K562 (cell line): Measurements from ENCODE around the gene GART. TPM values are rescaled to one million over a fixed set of nuclear protein-coding genes. Genes with fewer than 3 reads are reported as not detected.
A peak's percentile ranks its signal among the peaks of the same experiment; 100 is the strongest.

Experiments used
- ERF ChIP-seq: fragments of 450-650 bp; formaldehyde crosslinking; IDR thresholded peaks from 2 replicates; pipeline ENCODE4 v1.4.0; 2020; ENCODE audit warnings: mild to moderate bottlenecking, mixed read lengths
- ETV1 ChIP-seq: fragments of 450-650 bp; conservative IDR thresholded peaks from 2 replicates; pipeline ENCODE4 v1.6.1; 2016; ENCODE audit warnings: missing genetic modification characterization, control low read depth, low read depth, missing compliant biosample characterization
- GABPA ChIP-seq: fragments of 200-800 bp; sonication (Bioruptor generic); conservative IDR thresholded peaks from 2 replicates; pipeline ENCODE4 v1.6.1; 2016; ENCODE audit warnings: low read depth, missing genetic modification characterization, missing compliant biosample characterization
- HDAC3 ChIP-seq: fragments of 450-650 bp; IDR thresholded peaks from 2 replicates; pipeline ENCODE4 v1.6.1; 2018; ENCODE audit warnings: borderline replicate concordance, mild to moderate bottlenecking, moderate library complexity; ENCODE audit not compliant: partially characterized antibody
- KDM1A ChIP-seq, 2 experiments: fragments of 450-650 bp; IDR thresholded peaks; 2 replicates each; pipeline ENCODE4 v1.6.1; 2016; ENCODE audit warnings: mild to moderate bottlenecking in 2 of 2
- MCM3 ChIP-seq: fragments of 450-650 bp; IDR thresholded peaks from 2 replicates; pipeline ENCODE4 v1.6.1; 2016
- SMARCE1 ChIP-seq: fragments of 450-650 bp; IDR thresholded peaks from 2 replicates; pipeline ENCODE4 v1.7.1; 2016; ENCODE audit warnings: mild to moderate bottlenecking
- TBL1XR1 ChIP-seq, 2 experiments: IDR thresholded peaks; 2 replicates each; pipeline ENCODE4 v1.6.1; 2012; ENCODE audit warnings: improper control_type of control experiment in 2 of 2, low read length in 2 of 2, mild to moderate bottlenecking in 1 of 2
- TFAM ChIP-seq: fragments of 250-450 bp; sonication (Bioruptor Pico); conservative IDR thresholded peaks from 2 replicates; pipeline ENCODE4 v1.5.0; 2021; ENCODE audit warnings: mild to moderate bottlenecking, moderate library complexity
- TGIF2 ChIP-seq: sonication (generic); formaldehyde crosslinking; IDR thresholded peaks from 2 replicates; pipeline ENCODE4 v1.8.1; 2022; ENCODE audit warnings: mild to moderate bottlenecking, missing genetic modification reagents, moderate library complexity
- VEZF1 ChIP-seq: fragments of 200-800 bp; sonication (Bioruptor generic); IDR thresholded peaks from 2 replicates; pipeline ENCODE4 v1.6.1; 2017; ENCODE audit warnings: missing genetic modification characterization, missing compliant biosample characterization
- ZBTB43 ChIP-seq: sonication (generic); formaldehyde crosslinking; IDR thresholded peaks from 2 replicates; pipeline ENCODE4 v1.8.0; 2023; ENCODE audit warnings: mild to moderate bottlenecking, missing genetic modification reagents
- ZNF146 ChIP-seq: IDR thresholded peaks from one replicate; pipeline ENCODE4 v1.6.1; 2018; ENCODE audit warnings: missing compliant biosample characterization; ENCODE audit not compliant: unreplicated experiment
- ZNF507 ChIP-seq: conservative IDR thresholded peaks from 2 replicates; pipeline ENCODE4 v1.6.1; 2017; ENCODE audit warnings: missing genetic modification characterization, missing compliant biosample characterization
- ZNF512 ChIP-seq: IDR thresholded peaks from 2 replicates; pipeline ENCODE4 v1.6.1; 2016; ENCODE audit warnings: missing genetic modification characterization, missing compliant biosample characterization
- ZNF740 ChIP-seq, 3 experiments: fragments of 200-800 bp in 1 of 3; sonication (Bioruptor generic) in 1 of 3; sonication (generic) in 1 of 3; formaldehyde crosslinking in 1 of 3; IDR thresholded peaks; 2 replicates each; pipeline versions ENCODE4 v1.6.1 to v1.8.0; 2016 to 2022; ENCODE audit warnings: mild to moderate bottlenecking in 2 of 3, missing compliant biosample characterization in 2 of 3, missing genetic modification characterization in 2 of 3, missing genetic modification reagents in 1 of 3
- polyA plus RNA-seq, 8 experiments: library from polyadenylated mRNA; depleted of rRNA in 4 of 8; stranded (reverse) in 5 of 8; unstranded in 3 of 8; fragments of >200 nt; fragmentation: Nextera tagmentation in 2 of 8; fragmentation: Illumina TruSeq in 1 of 8; extraction: Ambion mirVana in 2 of 8; extraction: Trizol in 1 of 8; gene quantifications; 2 replicates each; pipeline versions ENCODE4 v1.2.1 to v1.2.3, GENCODE V29; 2011 to 2014; ENCODE audit warnings: inconsistent platforms in 1 of 8, missing spikeins in 1 of 8
- total RNA-seq, 7 experiments: library from RNA; depleted of rRNA in 6 of 7; stranded (reverse); fragments of >200 nt in 6 of 7; fragmentation: Illumina TruSeq in 2 of 7; extraction: Trizol in 2 of 7; gene quantifications; 2 replicates each; pipeline versions ENCODE4 v1.2.1 to v1.2.3, GENCODE V29; 2011 to 2021; ENCODE audit warnings: low replicate concordance in 1 of 7

GART gene
- total and polyA plus RNA-seq, 9 of the 15 experiments (the other 6 are each of a cell fraction or from before 2014, with no cell fraction given): 141 to 429 (median 349) TPM

GRCh38 chr21:33543505-33544129, 1.7 kb upstream of the GART start (continued):
- no peak for TF ChIP-seq ZNF740 (CRISPR knock-in tag; IDR thresholded peaks at IDR 0.05)
- peak in 1 of 2 experiments; percentile 75; a peak in 2 of 4 replicates for TF ChIP-seq ZNF740 (tag; IDR thresholded peaks at IDR 0.05)
- TF ChIP-seq GABPA (tag): peak; percentile 39; the same call in 1 of the 2 replicates
- peak; percentile 65 for TF ChIP-seq ETV1 (tag)
- no peak for TF ChIP-seq SMARCE1
- peak in 1 of 2 experiments; percentile 11; a peak in 1 of 4 replicates for TF ChIP-seq TBL1XR1 (IDR thresholded peaks at IDR 0.05; ENCODE audit: low read length in 2 of 2)
- TF ChIP-seq KDM1A (IDR thresholded peaks at IDR 0.05): no peak
- TF ChIP-seq ZNF507 (tag): no peak
- TF ChIP-seq ERF (CRISPR knock-in tag): no peak
- TF ChIP-seq ZBTB43: peak; percentile 57; the same call in 1 of the 2 replicates
- TF ChIP-seq ZNF146 (CRISPR knock-in tag): no peak
- TF ChIP-seq ZNF512 (tag): no peak
- TF ChIP-seq HDAC3: peak; percentile 32
- TF ChIP-seq TGIF2 (CRISPR knock-in tag): no peak
- TF ChIP-seq MCM3: no peak
- no peak for TF ChIP-seq TFAM (CRISPR knock-in tag)
- peak; percentile 85 for TF ChIP-seq VEZF1
